GM12873 (cell line): Measurements from ENCODE around the gene RD3L.

Experiments
- TF ChIP-seq, protein P1 (sequence below): IDR thresholded peaks from 2 replicates; pipeline ENCODE4 v1.5.1; 2012; ENCODE audit warnings: low read depth, mild to moderate bottlenecking, moderate library complexity, low read length, control low read depth; ENCODE audit not compliant: insufficient read depth; ENCODE audit errors: missing control alignments

Gene RD3L

DNA sequence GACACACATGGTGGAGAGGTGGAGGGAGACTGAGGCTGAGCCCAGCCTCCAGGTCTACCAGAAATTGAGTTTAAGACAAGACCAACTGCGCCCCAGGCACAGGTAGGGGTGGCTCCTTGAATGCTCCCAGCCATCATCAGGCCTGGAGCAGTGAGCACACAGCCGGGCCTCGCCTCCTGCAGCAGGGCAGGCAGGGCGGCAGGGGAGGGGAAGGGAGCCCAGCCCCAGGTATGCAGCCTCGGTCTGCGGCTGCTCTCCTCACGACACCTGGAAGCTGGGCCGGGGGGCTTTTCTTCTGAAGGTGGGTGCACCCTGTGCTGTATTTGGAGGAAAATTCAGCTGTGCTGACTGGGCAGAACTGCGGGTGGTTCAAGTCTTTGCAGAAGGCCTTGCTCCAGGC lies 43.6 kb downstream of the RD3L start:
- TF ChIP-seq, protein P1, sequence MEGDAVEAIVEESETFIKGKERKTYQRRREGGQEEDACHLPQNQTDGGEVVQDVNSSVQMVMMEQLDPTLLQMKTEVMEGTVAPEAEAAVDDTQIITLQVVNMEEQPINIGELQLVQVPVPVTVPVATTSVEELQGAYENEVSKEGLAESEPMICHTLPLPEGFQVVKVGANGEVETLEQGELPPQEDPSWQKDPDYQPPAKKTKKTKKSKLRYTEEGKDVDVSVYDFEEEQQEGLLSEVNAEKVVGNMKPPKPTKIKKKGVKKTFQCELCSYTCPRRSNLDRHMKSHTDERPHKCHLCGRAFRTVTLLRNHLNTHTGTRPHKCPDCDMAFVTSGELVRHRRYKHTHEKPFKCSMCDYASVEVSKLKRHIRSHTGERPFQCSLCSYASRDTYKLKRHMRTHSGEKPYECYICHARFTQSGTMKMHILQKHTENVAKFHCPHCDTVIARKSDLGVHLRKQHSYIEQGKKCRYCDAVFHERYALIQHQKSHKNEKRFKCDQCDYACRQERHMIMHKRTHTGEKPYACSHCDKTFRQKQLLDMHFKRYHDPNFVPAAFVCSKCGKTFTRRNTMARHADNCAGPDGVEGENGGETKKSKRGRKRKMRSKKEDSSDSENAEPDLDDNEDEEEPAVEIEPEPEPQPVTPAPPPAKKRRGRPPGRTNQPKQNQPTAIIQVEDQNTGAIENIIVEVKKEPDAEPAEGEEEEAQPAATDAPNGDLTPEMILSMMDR: no peak

DNA sequence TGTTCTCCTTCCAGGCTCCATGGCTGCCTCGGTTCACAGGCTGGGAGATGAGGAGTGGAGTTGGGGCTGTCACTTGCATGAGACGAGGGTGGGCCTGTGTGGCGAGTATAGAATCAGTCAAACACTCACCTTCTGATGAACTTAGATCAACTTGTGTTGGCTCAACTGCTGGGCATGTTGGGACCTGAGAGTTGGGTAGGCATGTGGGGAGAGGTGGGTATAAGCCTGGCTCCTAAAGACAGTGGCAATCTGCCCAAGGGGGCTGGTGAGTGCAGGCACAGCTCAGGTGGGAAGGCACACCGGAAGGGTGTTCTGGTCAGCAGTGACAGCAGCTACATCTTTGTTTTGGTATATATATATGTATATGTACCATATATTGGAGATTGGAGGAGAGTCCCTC lies 44.1 kb downstream of the RD3L start:
- TF ChIP-seq, protein P1: no peak

DNA sequence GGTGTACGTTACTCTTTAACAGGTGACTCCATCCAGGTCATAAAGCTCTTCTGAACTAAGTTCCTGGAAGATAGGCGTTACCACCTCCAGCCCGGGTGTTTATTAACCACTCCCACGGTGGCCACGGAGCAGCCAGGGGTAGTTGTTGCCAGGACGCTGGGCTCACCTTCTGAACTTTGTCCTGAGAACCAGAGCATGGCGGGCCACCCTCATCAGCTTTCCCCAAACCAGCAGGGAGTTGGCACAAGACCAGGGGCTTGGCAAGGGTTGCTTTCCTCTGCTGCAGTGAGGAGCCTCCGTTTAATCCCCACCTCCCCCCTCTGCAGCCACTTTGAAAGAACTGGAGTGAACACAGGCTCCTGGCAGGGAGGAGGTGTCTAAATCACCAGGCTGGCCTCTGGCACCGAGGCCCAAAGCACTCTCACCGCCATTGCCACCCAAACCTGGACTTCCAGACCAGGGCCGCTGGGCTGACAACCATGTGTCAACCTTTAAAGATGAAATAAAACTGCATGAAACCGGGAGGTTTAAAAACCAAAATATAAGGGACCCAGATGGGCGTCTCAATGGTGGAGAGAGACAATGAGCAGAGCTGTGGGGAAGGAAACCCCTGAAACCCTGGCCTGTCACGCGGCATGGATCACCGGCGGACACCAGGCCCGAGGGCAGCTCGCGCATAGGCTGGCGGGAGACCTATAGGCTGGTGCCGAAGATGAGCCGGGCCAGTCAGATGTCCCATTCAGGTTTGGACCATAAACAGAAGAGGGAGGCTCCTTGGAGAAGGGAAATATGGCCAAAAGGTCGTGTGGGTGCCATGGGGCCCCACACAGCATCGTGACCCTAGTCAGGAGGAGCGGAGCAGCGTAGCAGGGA lies 45.0 kb downstream of the RD3L start:
- TF ChIP-seq, protein P1: no peak

DNA sequence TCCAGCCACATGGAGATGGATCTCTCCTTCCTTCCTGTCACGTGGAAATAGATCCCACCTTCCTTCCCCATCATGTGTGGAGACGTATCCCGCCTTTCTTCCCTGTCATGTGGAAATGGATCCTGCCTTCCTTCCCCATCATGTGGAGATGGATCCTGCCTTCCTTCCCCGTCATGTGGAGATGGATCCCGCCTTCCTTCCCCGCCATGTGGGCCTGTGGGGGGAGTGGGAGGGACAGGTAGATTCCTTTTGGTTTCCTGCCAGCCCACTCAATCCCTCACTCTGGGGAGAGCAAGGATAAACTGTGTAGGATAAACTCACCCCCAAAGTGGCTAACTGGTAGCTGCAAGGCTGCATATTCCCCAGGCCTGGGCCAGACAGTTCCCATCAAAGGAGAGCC lies 45.8 kb downstream of the RD3L start:
- TF ChIP-seq, protein P1: no peak

DNA sequence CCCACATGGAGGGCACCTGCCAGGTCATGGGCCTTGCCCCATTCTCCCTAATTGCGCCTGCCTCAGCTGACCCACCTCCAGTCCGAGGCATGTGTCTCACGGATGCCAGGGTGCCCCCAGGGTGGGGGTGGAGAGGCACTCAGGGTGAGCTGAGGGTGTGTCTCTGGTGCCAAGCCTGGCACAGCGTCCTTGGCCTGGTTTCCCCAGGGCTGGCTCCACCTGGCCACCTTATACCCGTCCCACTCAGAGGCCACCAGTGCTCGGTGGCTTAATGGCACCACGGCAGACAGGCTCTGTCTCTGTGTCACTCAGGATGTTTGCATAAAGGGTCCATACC lies 47.6 kb downstream of the RD3L start:
- TF ChIP-seq, protein P1: no peak

GRCh38 chr14:103894034-103894722 lies 48.2 kb downstream of the RD3L start:
- TF ChIP-seq, protein P1: no peak

DNA sequence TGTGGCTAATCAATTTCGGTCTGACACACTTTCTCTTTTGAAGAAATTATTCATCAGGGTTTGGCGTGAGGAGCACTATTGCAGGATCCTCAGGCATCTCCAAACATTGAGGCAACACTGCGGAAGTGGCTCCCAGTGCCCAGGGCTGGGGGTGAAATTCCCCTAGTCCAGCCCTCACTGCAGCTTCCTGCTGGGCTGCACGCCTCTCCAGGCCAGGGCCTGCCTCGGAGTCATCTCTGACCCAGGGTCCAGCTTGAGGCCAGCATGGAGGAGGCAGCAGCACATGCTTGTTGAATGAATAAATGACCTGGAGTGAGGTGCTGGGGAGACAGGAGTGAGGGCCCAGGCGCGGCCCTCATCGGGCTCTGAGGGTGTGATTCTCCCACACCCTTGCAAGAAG lies 50.1 kb downstream of the RD3L start:
- TF ChIP-seq, protein P1: no peak
